ENCODE results near the gene NPAS4. TPM values are rescaled to one million over a fixed set of nuclear protein-coding genes. Genes with fewer than 3 reads are reported as not detected.

Gene NPAS4
- polyA plus RNA-seq, 1 of the 3 experiments (the other 2 are of a cell fraction): 0.03 TPM

DNA sequence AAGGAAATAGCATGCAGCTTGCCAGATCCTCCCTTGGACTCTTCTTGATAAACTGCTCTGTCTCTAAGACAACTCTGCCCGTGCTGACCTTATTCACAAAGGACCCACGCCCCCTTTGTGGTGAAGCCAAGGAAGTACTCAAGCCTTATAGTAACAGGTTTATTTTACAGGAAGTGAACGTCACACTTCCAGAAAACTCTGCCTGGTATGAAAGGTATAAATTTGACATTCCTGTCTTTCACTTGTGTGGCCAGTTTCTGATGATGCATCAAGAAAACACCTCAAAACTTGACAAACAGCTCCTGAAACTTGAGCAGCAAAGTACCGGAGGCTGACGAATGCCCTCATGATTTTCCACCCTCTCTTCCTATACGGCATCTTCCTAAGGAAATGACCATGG lies 33.4 kb downstream of the NPAS4 start:
- H2AFZ ChIP-seq (ENCODE audit: low read depth): no peak overlapping the region
- no peak for DNase-seq
- no peaks in the 10 kb centered on the region for H3F3A ChIP-seq (replicated peaks; ENCODE audit: insufficient read depth)
- H3K4me2 ChIP-seq: no peak overlapping the region
- no peaks in the 10 kb centered on the region; the same call in 1 of the 2 replicates for H3K27me3 ChIP-seq (ENCODE audit: insufficient read depth)
- no peak overlapping the region for H3K9ac ChIP-seq
- H3K36me3 ChIP-seq (replicated peaks in 1 of 2; ENCODE audit: control insufficient read depth in 1 of 2, insufficient read depth in 2 of 2, low read length in 1 of 2): no peaks in the 10 kb centered on the region
- TF ChIP-seq, protein P1, sequence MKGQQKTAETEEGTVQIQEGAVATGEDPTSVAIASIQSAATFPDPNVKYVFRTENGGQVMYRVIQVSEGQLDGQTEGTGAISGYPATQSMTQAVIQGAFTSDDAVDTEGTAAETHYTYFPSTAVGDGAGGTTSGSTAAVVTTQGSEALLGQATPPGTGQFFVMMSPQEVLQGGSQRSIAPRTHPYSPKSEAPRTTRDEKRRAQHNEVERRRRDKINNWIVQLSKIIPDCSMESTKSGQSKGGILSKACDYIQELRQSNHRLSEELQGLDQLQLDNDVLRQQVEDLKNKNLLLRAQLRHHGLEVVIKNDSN (IDR thresholded peaks at IDR 0.05; ENCODE audit: borderline replicate concordance, low read depth): no peak
- TF ChIP-seq, protein P2, sequence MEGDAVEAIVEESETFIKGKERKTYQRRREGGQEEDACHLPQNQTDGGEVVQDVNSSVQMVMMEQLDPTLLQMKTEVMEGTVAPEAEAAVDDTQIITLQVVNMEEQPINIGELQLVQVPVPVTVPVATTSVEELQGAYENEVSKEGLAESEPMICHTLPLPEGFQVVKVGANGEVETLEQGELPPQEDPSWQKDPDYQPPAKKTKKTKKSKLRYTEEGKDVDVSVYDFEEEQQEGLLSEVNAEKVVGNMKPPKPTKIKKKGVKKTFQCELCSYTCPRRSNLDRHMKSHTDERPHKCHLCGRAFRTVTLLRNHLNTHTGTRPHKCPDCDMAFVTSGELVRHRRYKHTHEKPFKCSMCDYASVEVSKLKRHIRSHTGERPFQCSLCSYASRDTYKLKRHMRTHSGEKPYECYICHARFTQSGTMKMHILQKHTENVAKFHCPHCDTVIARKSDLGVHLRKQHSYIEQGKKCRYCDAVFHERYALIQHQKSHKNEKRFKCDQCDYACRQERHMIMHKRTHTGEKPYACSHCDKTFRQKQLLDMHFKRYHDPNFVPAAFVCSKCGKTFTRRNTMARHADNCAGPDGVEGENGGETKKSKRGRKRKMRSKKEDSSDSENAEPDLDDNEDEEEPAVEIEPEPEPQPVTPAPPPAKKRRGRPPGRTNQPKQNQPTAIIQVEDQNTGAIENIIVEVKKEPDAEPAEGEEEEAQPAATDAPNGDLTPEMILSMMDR (IDR thresholded peaks at IDR 0.05): no peak
- TF ChIP-seq MXI1 (IDR thresholded peaks at IDR 0.05; ENCODE audit: low read depth, low read length) (no peak), CHD2 (IDR thresholded peaks at IDR 0.05; ENCODE audit: low read length, partially characterized antibody) (no peak)
- TF ChIP-seq, protein P3, sequence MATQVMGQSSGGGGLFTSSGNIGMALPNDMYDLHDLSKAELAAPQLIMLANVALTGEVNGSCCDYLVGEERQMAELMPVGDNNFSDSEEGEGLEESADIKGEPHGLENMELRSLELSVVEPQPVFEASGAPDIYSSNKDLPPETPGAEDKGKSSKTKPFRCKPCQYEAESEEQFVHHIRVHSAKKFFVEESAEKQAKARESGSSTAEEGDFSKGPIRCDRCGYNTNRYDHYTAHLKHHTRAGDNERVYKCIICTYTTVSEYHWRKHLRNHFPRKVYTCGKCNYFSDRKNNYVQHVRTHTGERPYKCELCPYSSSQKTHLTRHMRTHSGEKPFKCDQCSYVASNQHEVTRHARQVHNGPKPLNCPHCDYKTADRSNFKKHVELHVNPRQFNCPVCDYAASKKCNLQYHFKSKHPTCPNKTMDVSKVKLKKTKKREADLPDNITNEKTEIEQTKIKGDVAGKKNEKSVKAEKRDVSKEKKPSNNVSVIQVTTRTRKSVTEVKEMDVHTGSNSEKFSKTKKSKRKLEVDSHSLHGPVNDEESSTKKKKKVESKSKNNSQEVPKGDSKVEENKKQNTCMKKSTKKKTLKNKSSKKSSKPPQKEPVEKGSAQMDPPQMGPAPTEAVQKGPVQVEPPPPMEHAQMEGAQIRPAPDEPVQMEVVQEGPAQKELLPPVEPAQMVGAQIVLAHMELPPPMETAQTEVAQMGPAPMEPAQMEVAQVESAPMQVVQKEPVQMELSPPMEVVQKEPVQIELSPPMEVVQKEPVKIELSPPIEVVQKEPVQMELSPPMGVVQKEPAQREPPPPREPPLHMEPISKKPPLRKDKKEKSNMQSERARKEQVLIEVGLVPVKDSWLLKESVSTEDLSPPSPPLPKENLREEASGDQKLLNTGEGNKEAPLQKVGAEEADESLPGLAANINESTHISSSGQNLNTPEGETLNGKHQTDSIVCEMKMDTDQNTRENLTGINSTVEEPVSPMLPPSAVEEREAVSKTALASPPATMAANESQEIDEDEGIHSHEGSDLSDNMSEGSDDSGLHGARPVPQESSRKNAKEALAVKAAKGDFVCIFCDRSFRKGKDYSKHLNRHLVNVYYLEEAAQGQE (IDR thresholded peaks at IDR 0.05; ENCODE audit: low read depth, low read length): no peak
- TF ChIP-seq, protein P4, sequence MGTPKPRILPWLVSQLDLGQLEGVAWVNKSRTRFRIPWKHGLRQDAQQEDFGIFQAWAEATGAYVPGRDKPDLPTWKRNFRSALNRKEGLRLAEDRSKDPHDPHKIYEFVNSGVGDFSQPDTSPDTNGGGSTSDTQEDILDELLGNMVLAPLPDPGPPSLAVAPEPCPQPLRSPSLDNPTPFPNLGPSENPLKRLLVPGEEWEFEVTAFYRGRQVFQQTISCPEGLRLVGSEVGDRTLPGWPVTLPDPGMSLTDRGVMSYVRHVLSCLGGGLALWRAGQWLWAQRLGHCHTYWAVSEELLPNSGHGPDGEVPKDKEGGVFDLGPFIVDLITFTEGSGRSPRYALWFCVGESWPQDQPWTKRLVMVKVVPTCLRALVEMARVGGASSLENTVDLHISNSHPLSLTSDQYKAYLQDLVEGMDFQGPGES (IDR thresholded peaks at IDR 0.05; ENCODE audit: low read depth, low read length): no peak
- no peak overlapping the region for H3K4me3 ChIP-seq (ENCODE audit: low read depth in 2 of 2, low read length in 1 of 2)
- H3K27ac ChIP-seq (ENCODE audit: low read depth in 2 of 2, low read length in 1 of 2): no peak overlapping the region
- H4K20me1 ChIP-seq (ENCODE audit: insufficient read depth): no peaks in the 10 kb centered on the region
- H3K9me3 ChIP-seq: no peaks in the 10 kb centered on the region
- 20% methylated on average over 6 of the region's 6 CpGs for WGBS (ENCODE audit: low lambda C conversion rate)
- CTCF ChIA-PET: interaction anchor here (0.6 to 1.7 kb wide), 2 partner anchors 15 to 239 kb away, joined by 3 to 5 read pairs; partner anchors contain the start of gene MRPL11
- H3K9me2 ChIP-seq: no peaks in the 10 kb centered on the region
- H3K4me1 ChIP-seq (ENCODE audit: control insufficient read depth in 1 of 2, insufficient read depth in 2 of 2, low read depth in 1 of 2, low read length in 1 of 2): no peaks in the 10 kb centered on the region
- POLR2A ChIA-PET: no interaction called here
- H3K79me2 ChIP-seq (ENCODE audit: insufficient read depth): no peaks in the 10 kb centered on the region

DNA sequence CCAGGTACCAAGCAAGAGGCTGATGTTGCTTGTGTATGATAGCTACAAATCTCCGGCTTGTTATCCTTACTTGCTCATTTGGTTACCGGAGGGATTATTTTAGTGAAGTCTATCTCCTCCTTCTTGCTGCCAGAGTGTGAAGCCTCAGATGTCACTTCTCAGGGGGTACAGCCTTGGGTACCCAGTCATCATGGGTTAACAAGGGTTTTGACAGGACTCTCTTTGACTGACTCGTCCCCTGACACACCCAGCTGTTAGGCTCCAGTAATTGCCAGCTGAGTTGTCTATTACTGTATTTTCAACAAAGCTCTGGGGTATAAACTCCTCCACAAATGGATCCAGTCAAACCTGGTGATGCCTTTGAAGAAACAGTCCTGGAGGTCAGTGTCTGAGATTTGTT lies 34.0 kb downstream of the NPAS4 start:
- Histone ChIP-seq H3K9me3 (no peaks in the 10 kb centered on the region), H4K20me1 (ENCODE audit: insufficient read depth) (no peaks in the 10 kb centered on the region), H2AFZ (ENCODE audit: low read depth) (no peak overlapping the region), H3K4me3 (ENCODE audit: low read depth in 2 of 2, low read length in 1 of 2) (no peak overlapping the region), H3K27me3 (ENCODE audit: insufficient read depth) (no peaks in the 10 kb centered on the region; the same call in 1 of the 2 replicates), H3K36me3 (replicated peaks in 1 of 2; ENCODE audit: control insufficient read depth in 1 of 2, insufficient read depth in 2 of 2, low read length in 1 of 2) (no peaks in the 10 kb centered on the region), H3K79me2 (ENCODE audit: insufficient read depth) (no peaks in the 10 kb centered on the region), H3F3A (replicated peaks; ENCODE audit: insufficient read depth) (no peaks in the 10 kb centered on the region), H3K4me1 (ENCODE audit: control insufficient read depth in 1 of 2, insufficient read depth in 2 of 2, low read depth in 1 of 2, low read length in 1 of 2) (no peaks in the 10 kb centered on the region), H3K27ac (ENCODE audit: low read depth in 2 of 2, low read length in 1 of 2) (no peak overlapping the region), H3K9ac (no peak overlapping the region), H3K4me2 (no peak overlapping the region), H3K9me2 (no peaks in the 10 kb centered on the region)
- WGBS (ENCODE audit: low lambda C conversion rate): 32% methylated on average over 3 of the region's 3 CpGs
- ChIA-PET CTCF (interaction anchor here (1.7 kb wide), 1 partner anchor 16 kb away, joined by 5 read pairs; the partner anchor contains the start of gene MRPL11), POLR2A (no interaction called here)
- no peak for DNase-seq
- TF ChIP-seq TEAD4 (IDR thresholded peaks at IDR 0.05; ENCODE audit: borderline replicate concordance, insufficient read depth): no peak
- TF ChIP-seq ELF1 (IDR thresholded peaks at IDR 0.05): no peak
- TF ChIP-seq, protein P5, sequence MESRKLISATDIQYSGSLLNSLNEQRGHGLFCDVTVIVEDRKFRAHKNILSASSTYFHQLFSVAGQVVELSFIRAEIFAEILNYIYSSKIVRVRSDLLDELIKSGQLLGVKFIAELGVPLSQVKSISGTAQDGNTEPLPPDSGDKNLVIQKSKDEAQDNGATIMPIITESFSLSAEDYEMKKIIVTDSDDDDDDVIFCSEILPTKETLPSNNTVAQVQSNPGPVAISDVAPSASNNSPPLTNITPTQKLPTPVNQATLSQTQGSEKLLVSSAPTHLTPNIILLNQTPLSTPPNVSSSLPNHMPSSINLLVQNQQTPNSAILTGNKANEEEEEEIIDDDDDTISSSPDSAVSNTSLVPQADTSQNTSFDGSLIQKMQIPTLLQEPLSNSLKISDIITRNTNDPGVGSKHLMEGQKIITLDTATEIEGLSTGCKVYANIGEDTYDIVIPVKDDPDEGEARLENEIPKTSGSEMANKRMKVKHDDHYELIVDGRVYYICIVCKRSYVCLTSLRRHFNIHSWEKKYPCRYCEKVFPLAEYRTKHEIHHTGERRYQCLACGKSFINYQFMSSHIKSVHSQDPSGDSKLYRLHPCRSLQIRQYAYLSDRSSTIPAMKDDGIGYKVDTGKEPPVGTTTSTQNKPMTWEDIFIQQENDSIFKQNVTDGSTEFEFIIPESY (IDR thresholded peaks at IDR 0.05; ENCODE audit: borderline replicate concordance, low read depth): no peak
- TF ChIP-seq, protein P1 (IDR thresholded peaks at IDR 0.05; ENCODE audit: borderline replicate concordance, low read depth): no peak
- no peak for TF ChIP-seq TAF1 (IDR thresholded peaks at IDR 0.05; ENCODE audit: borderline replicate concordance, low read depth, low read length)
- no peak for TF ChIP-seq RFX5 (IDR thresholded peaks at IDR 0.05; ENCODE audit: low read length)

Data from SK-N-SH (cell line).